Amniotic epithelial cell (primary cell): ENCODE results near the gene SAMD13.

ENCODE experiments used
- DNase-seq: peaks from one replicate; pipeline ENCODE4 v3.0.0-alpha.2; 2010; ENCODE audit warnings: low read depth

The SAMD13 gene

GRCh38 chr1:84373436-84374141 is 72.1 kb downstream of the SAMD13 start:
- peak; percentile 44 for DNase-seq

- DNase-seq: peak; percentile 76
Measured at GRCh38 chr1:84374991-84375696, 73.6 kb downstream of the SAMD13 start.

GRCh38 chr1:84376000-84376910 is 74.7 kb downstream of the SAMD13 start:
- no peak for DNase-seq

- peak; percentile 81 for DNase-seq
Measured at GRCh38 chr1:84377480-84378095, 76.1 kb downstream of the SAMD13 start.

GRCh38 chr1:84379138-84379916 is 77.8 kb downstream of the SAMD13 start:
- DNase-seq: peak; percentile 95

- DNase-seq: no peak
Measured at GRCh38 chr1:84379917-84380180, 78.3 kb downstream of the SAMD13 start.

GRCh38 chr1:84382127-84382526 is 80.6 kb downstream of the SAMD13 start:
- DNase-seq: peak; percentile 41

GRCh38 chr1:84385347-84385746 is 83.8 kb downstream of the SAMD13 start:
- DNase-seq: no peak

GRCh38 chr1:84386716-84387479 is 85.4 kb downstream of the SAMD13 start:
- no peak for DNase-seq

GRCh38 chr1:84387480-84388163 is 86.1 kb downstream of the SAMD13 start:
- no peak for DNase-seq

GRCh38 chr1:84390226-84390625 is 88.7 kb downstream of the SAMD13 start:
- DNase-seq: no peak

GRCh38 chr1:84398175-84399155 is 97.0 kb downstream of the SAMD13 start, which contains the start of gene DNASE2B:
Gene DNASE2B, plus strand, starts transcription at chr1:84398484. Its CDS starts 81 bp downstream, at chr1:84398565.
- no peak for DNase-seq
